ENCODE data around the gene DRD4.

DRD4 gene

DNA sequence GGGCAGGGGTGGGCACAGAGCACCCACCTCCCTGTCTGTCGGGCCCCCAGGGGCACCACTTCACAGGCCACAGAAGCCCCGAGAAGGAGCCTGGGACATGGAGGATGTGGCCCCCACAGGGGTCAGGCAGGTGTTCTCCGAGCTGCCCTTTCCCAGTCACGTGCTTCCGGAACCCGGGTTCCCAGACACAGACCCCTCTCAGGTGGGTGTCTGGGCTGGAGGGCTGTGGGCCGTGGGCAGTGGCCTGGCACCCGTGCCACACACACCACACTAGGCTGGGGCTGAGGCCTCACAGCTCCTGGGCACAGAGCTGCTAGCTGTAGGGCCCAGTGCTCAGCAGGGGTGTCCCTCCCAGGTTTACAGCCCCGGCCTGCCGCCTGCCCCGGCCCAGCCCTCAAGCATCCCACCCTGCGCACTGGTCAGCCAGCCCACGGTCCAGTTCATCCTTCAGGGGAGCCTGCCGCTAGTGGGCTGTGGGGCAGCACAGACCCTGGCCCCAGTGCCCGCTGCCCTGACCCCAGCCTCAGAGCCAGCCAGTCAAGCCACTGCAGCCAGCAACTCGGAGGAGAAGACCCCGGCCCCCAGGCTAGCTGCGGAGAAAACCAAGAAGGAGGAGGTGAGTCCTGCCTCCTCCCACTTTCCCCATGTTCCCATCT is 26.8 kb upstream of the DRD4 start:
- DNase-seq = no peak

DNA sequence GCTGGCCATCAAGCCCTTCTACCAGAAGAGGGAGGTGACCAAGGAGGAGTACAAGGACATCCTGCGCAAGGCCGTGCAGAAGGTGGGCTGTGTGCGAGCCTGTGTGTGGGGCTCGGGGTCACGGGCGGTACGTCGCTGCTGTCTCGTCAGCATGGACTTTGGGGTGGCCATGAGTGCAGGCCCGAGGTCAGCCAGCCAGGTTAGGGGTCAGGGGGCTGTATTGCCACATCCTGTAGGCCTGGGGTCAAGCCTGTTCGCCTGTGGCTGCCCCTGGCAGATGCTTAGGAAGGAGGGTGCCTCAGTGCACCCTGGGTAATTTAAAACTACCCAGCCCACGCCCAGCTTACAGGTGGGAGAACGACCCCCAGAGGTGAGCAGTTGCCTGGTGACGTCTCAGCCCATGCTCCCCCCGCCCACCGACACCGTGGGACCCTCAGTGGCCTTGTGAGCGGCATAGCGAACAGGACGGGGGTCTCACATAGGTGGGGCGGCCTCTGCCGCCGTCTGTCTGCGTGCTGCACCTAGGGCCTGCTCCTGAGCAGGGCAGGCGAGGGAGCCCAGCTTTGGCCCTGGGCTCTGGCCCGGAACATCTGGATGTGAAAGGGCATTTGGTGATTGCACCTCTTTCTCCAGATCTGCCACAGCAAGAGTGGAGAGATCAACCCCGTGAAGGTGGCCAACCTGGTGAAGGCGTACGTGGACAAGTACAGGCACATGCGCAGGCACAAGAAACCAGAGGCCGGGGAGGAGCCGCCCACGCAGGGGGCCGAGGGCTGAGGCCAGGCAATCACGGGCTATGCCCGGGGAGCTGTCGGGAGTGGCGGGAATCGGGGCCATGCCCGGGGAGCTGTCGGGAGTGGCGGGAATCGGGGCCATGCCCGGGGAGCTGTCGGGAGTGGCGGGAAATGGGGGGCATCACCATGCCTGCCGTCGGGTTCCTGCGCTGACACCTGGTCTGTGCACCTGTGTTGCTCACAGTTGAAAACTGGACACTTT is 25.8 kb upstream of the DRD4 start:
- no peak for DNase-seq

- DNase-seq = no peak
These were observed 24.7 kb upstream of the DRD4 start for GRCh38 chr11:612201-612960.

- no peak for DNase-seq
These were observed 24.1 kb upstream of the DRD4 start for GRCh38 chr11:612961-613300.

DNA sequence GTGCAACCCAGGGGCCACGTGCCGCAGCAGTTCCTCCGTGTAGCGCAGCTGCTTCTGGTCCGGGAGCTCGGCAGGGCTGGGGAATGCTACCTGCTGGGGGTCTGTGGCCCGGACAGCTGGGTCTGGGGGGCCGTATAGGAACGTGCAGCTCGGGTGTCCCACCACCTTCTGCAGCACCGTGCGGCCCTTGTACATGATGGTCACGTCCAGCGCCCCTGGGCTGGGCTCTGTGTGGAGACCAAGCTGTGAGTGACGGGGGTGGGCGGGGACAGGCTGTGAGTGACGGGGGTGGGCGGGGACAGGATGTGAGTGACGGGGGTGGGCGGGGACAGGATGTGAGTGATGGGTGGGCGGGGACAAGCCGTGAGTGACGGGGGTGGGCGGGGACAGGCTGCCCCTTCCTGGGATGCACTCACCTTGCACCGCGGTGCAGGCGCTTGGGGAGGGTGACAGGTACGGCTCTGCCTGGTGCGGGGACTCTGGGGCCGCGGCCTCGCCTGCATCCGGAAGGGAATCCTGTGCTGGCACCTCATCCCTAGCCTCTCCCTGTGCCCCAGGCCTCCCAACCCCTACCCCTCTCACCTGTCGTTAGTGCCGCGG is 23.6 kb upstream of the DRD4 start:
- peak; percentile 83 for DNase-seq

DNA sequence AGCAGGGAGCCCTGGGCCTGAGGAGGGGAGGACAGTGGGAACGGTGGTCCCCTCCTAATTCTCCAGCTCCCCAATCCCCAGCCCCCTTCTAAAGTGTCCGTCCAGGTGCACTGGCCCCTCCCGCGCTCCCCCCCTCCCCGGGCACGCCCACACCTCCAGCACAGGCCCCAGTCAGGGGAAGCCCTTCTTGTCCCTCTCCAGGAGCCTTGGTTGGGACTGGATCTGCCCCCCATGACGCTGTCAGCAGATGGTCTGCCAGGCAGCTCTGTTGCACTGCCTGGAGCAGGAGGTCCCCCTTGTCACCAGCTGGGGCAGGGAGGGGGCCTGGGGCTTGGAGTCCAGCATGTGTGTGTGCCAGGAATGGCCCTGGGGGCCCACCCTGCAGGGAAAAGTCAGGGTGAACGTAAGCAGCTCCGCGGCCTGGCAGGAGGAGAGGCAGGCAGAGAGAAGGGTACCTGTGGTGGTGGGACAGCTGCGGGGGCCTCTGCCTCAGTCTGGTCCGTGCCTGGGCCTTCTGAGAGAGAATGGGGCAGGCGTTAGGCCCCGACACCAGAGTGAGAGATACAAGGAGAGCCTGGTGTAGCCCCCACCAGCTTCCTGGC is 22.9 kb upstream of the DRD4 start:
- no peak for DNase-seq

- no peak for DNase-seq
These were observed 22.2 kb upstream of the DRD4 start for GRCh38 chr11:614623-615503.

- peak; percentile 85 for DNase-seq
These were observed 21.4 kb upstream of the DRD4 start, which contains the start of gene IRF7 for GRCh38 chr11:615504-616319. TSS of gene IRF7 (minus strand) at chr11:615950. CDS start at chr11:615364, 586 bp downstream.

DNA sequence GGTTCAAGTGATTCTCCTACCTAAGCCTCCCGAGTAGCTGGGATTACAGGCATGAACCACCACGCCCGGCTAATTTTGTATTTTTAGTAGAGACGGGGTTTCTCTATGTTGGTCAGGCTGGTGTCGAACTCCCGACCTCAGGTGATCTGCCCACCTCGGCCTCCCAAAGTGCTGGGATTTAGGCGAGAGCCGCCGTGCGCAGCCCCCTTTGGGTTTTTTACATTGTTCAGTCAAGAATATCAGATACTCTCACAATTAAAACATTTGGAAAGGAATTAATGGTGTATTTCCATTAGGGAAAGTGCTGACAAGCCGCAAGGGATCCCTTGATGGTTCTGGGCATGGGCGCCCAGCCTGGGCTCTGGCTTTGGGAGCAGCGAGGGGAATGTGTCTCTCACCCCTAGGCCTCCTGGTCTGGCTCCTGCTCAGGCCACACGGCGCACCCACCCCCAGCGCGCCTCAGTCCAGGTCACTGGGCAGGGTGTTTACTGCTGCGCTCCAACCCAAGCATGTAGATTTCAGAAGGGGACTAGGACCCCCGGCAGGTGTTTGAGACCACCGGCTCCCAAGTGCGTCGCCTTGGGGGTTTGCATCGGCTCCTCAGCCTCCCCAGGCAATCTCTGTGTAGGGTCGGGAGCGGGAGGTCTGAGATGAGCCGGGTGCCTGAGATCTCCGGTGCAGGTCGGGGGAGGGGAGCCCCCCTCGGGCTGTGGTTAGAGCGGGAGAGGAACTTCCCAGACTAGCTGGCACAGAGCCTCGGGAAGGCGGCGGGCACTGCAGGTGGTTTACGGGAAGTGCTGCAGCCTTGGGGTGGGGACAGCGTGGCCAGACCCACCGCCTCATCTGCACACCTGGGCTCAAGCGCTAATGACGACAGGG is 20.5 kb upstream of the DRD4 start:
- no peak for DNase-seq

DNA sequence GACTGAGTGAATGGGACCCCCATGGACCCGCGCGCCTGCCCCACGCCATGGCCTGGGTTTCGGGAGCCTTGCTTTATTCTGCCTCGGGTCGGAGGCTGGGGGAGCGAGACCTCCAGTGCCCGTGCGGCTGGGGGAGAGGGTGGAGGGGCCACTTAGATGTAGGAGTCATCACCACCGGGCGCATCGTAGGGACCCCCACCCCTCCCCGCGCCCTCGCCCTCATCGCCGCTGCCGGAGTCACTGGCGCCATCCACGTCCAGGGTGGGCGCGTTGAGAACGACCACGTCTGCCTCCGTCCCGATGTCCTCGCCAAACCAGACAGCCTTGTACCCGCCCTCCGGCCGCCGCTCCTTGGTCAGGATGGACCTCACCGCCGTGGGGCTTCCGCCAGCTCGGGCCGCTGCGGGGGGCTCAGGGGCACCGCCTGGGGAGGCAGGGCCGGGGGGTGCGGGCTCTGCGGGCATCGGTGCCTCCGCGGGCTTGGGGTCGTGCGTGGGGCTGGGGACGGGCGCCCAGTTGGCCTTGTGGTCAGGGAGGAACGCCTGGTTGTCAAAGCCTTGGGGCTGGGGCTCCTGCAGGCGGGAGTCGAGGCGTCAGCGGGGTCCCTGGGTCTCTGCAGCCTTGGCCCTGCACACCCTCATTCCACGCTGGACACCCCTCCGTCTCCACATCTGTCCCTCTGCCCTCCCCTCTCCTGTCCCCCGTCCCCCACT is 19.7 kb upstream of the DRD4 start:
- no peak for DNase-seq

DNA sequence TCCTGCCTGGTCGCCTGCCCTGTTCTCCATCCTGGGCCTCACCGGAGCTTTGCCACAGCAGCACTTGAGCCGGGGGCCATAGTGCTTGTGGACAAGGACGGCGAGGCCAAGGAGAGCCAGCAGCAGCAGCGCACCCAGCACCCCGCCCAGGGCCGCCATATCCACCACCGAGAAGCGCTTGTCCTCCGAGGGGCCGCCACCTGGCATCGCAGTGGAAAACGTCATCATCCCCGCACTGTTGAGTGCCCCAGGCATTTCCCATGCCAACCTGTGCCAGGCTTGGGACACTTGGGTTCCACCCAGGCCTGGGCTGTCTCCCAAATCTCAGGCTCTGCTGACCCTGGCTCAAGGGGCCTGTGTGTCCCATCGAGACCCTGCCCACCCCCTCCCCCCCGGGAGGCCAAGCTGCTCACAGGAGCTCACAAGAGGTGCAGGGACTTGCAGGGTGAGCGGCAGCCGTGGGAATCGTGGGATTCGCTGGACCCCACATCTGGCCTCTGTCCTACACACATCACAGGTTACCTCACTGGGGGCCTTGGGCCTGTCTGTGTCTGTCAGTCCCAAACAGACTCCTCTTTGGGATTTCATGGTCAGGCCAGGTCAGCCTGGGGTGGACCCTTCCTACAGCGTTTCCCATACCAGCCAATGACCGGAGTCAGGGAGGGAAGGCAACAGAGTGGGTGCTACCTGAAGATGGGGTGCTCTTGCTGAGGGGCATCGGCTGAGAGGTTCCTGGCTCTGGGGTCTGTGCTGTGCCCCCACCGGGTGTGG is 19.0 kb upstream of the DRD4 start:
- DNase-seq = no peak

GRCh38 chr11:618856-619627 is 18.0 kb upstream of the DRD4 start:
- no peak for DNase-seq

DNA sequence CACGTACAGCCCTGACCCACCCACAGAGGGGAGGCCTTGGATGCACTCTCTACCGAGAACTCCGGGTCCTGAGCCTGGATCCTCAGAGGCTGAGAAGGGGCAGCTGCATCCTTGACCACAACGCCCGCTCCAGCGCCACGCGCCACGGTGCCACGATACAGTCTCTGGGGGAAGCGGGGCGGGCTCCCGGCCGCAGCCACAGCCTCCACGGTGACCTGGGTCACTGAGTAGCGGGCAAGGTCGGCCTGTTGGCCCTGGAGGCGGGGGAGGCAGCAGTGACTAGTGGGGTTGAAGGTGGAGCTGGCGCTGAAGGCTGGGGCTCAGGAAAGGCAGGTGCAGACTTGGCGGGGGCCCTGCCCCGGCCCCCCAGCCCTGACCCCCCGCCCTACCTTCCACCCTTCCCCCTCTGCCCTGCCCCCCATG is 17.4 kb upstream of the DRD4 start:
- DNase-seq = no peak

- DNase-seq = no peak
These were observed 16.9 kb upstream of the DRD4 start for GRCh38 chr11:620201-620600.

DNA sequence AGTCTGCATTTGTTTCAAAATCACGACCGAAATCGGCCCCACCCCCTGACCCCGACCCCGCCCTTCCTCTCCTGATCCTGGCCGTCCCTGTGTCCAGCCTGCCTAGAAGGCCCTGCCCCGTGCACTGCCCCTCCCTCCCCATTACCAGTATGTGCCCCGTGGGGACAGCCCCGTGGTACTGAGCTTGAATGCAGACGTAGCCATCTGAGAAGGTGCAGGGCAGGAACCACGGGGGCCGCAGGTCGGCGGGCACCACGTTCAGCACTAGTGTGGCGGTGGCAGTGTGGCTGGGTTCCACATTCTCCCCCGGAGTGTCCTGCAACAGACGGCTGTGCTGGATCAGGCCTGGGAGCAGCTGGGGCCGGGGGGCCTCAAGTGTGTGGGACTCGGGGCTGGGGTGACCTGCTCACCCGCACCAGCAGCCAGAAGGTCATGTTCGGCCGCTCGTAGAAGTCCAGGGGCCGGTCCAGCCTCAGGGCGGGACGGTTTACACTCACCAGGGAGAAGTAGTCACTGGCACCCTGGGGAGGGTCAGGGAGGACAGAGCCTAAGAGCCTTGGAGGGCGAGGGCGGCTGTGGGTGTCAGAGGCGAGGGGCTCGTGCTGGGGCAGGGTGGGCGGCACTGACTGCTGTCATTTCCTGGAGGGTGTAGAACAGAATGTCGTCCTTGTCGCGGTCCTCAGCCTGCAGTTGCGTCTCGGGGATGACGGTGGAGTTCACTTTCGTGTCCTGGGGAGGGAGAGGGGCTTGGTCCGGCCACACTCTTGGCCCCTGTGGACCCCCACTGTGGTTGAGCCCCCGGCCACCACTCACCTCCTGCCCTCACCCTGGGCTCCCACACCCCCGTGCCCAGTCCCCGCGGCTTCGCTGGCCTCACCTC is 15.9 kb upstream of the DRD4 start:
- DNase-seq = no peak

GRCh38 chr11:621838-622237 is 15.2 kb upstream of the DRD4 start:
- DNase-seq = no peak

Measured in stimulated activated CD4-positive, alpha-beta T cell treated with anti-CD3 and anti-CD28 coated beads, Interleukin-4, amount 100 ng/mL, for 24 hours (primary cell).